NT2/D1 (cell line): ENCODE results near the gene ANKRD13D.
A peak's percentile ranks its signal among the peaks of the same experiment; 100 is the strongest.

Experiments used
- DNase-seq: peaks from one replicate; pipeline ENCODE4 v3.0.0-alpha.2; 2011; ENCODE audit warnings: low read depth, low spot score
- H3K27me3 ChIP-seq: 2 replicates; pipeline ENCODE4 v1.6.0; 2011; ENCODE audit warnings: mild to moderate bottlenecking; ENCODE audit not compliant: insufficient read length, insufficient read depth
- H3K36me3 ChIP-seq: 2 replicates; pipeline ENCODE4 v1.6.1; 2011; ENCODE audit warnings: mild to moderate bottlenecking, low read length, mixed read lengths; ENCODE audit not compliant: insufficient read depth, insufficient read length
- H3K4me1 ChIP-seq: 2 replicates; pipeline ENCODE4 v1.5.1; 2011; ENCODE audit not compliant: insufficient read depth, insufficient read length
- H3K4me3 ChIP-seq: 2 replicates; pipeline ENCODE4 v1.5.1; 2011; ENCODE audit warnings: low read depth; ENCODE audit not compliant: insufficient read length
- H3K9ac ChIP-seq: 2 replicates; pipeline ENCODE4 v1.6.0; 2011; ENCODE audit warnings: low read depth; ENCODE audit not compliant: insufficient read length
- H3K9me3 ChIP-seq: 2 replicates; pipeline ENCODE4 v1.5.1; 2011; ENCODE audit warnings: mild to moderate bottlenecking, low read length; ENCODE audit not compliant: insufficient read depth
- SUZ12 ChIP-seq: IDR thresholded peaks from 2 replicates; pipeline ENCODE4 v1.6.1; 2011; ENCODE audit not compliant: insufficient read length, insufficient read depth; ENCODE audit errors: extremely low read depth
- YY1 ChIP-seq: IDR thresholded peaks from 2 replicates; pipeline ENCODE4 v1.6.1; 2011; ENCODE audit not compliant: insufficient read length, insufficient read depth
- ZNF274 ChIP-seq: IDR thresholded peaks from 2 replicates; pipeline ENCODE4 v1.6.1; 2011; ENCODE audit warnings: mild to moderate bottlenecking, low read depth, low read length

Gene ANKRD13D

DNA sequence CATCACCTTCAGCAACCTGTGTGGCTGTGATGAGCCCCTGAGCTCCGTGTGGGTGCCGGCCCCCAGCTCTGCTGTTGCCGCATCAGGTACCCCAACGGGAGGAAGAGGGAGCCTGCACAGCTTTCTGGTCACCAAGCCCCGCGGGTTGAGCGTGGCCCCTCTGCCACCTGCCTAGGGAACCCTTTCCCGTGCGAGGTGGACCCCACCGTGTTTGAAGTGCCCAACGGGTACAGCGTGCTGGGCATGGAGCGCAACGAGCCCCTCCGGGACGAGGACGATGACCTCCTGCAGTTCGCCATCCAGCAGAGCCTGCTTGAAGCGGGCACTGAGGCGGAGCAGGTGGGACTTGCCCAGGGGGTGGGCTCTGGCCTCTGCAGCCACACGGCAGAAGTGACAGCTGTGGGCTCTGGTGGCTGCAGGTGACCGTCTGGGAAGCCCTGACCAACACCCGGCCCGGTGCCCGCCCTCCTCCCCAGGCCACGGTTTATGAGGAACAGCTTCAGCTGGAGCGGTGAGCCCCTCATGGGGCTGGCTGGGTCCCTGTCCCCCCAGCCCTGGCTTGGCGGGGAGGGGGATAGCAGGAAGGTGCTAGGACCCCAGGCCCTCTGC, 12.3 kb downstream of the ANKRD13D start:
- Histone ChIP-seq H3K4me3 (peak overlapping the region; percentile 95), H3K9ac (peak overlapping the region; percentile 79), H3K9me3 (peaks cover 4% of the 10 kb centered on the region), H3K36me3 (peaks cover 47% of the 10 kb centered on the region), H3K27me3 (no peaks in the 10 kb centered on the region), H3K4me1 (peaks cover 26% of the 10 kb centered on the region)
- no peak for DNase-seq
- TF ChIP-seq YY1, result no peak
- TF ChIP-seq ZNF274, result no peak
- no peak for TF ChIP-seq SUZ12

GRCh38 chr11:67301951-67302516, 12.9 kb downstream of the ANKRD13D start:
- peak overlapping the region; percentile 95 for H3K4me3 ChIP-seq
- DNase-seq, result peak; percentile 61
- H3K9ac ChIP-seq, result peak overlapping the region; percentile 79
- no peaks in the 10 kb centered on the region for H3K9me3 ChIP-seq
- no peaks in the 10 kb centered on the region for H3K27me3 ChIP-seq
- peaks cover 48% of the 10 kb centered on the region for H3K36me3 ChIP-seq
- H3K4me1 ChIP-seq, result peaks cover 27% of the 10 kb centered on the region
- no peak for TF ChIP-seq SUZ12
- no peak for TF ChIP-seq YY1
- TF ChIP-seq ZNF274, result no peak

GRCh38 chr11:67302571-67303131, 13.5 kb downstream of the ANKRD13D start:
- Histone ChIP-seq H3K27me3 (no peaks in the 10 kb centered on the region), H3K36me3 (peaks cover 54% of the 10 kb centered on the region), H3K4me1 (peaks cover 31% of the 10 kb centered on the region), H3K9ac (peak overlapping the region; percentile 79), H3K9me3 (no peaks in the 10 kb centered on the region), H3K4me3 (peak overlapping the region; percentile 95)
- no peak for TF ChIP-seq YY1
- no peak for TF ChIP-seq SUZ12
- no peak for TF ChIP-seq ZNF274
- no peak for DNase-seq

DNA sequence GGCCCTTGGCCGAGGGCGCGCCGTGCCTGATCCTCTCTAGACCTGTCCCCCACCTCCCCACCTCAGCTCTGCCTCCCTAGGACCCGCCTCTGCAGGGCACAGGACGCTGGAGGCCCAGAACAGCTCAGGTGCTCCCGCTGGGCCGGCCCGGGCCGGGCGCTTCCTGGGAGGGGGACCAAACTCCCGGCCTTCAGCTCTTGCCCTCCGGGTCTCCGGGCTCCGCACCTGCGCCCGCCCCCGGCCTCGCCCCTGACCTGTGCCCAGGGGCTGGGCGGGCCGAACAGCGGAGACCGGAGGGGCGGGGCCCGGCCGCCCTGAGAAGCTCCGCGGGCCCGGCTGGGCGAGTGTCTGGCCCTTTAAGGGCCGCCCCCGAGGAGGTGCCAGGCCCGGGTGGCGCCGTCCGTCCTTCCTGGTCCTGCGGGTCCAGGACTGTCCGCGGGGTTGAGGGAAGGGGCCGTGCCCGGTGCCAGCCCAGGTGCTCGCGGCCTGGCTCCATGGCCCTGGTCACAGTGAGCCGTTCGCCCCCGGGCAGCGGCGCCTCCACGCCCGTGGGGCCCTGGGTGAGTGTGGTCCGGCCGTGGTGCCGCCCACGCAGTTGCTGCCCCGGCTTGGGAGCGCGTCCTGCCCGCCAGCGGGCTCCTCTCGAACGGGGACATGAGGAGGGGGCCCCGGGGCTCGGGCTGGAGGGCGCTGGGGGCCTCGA, 14.2 kb downstream of the ANKRD13D start, which contains the start of gene SSH3:
TSS of gene SSH3 (plus strand) at position 399 of the 703 bp plus-strand sequence. CDS start at position 495, 96 bp downstream.
- H3K4me3 ChIP-seq, result peak within 1 kb of the TSS; percentile 95
- peaks cover 34% of the 10 kb centered on the region for H3K4me1 ChIP-seq
- DNase-seq, result peak; percentile 62
- H3K36me3 ChIP-seq, result peaks cover 57% of the 10 kb centered on the region
- H3K9me3 ChIP-seq, result no peaks in the 10 kb centered on the region
- no peak for TF ChIP-seq YY1
- H3K9ac ChIP-seq, result peak within 1 kb of the TSS; percentile 96
- no peaks in the 10 kb centered on the region for H3K27me3 ChIP-seq

- Histone ChIP-seq H3K36me3 (peaks cover 57% of the 10 kb centered on the region), H3K9me3 (no peaks in the 10 kb centered on the region), H3K27me3 (no peaks in the 10 kb centered on the region), H3K9ac (peak overlapping the region; percentile 96), H3K4me1 (peaks cover 37% of the 10 kb centered on the region), H3K4me3 (peak overlapping the region; percentile 95)
- no peak for TF ChIP-seq SUZ12
- no peak for TF ChIP-seq ZNF274
- TF ChIP-seq YY1, result no peak
- no peak for DNase-seq
These were observed 14.8 kb downstream of the ANKRD13D start for GRCh38 chr11:67303835-67304411.

- Histone ChIP-seq H3K4me1 (peaks cover 39% of the 10 kb centered on the region), H3K4me3 (peak overlapping the region; percentile 95), H3K27me3 (no peaks in the 10 kb centered on the region), H3K9me3 (no peaks in the 10 kb centered on the region), H3K9ac (peak overlapping the region; percentile 96), H3K36me3 (peaks cover 57% of the 10 kb centered on the region)
- no peak for TF ChIP-seq ZNF274
- no peak for TF ChIP-seq YY1
- TF ChIP-seq SUZ12, result no peak
- DNase-seq, result no peak
These were observed 15.5 kb downstream of the ANKRD13D start for GRCh38 chr11:67304511-67305113.
